HFFc6 (cell line): Measurements from ENCODE around the gene TMEM187. TPM values are rescaled to one million over a fixed set of nuclear protein-coding genes. Genes with fewer than 3 reads are reported as not detected.

Source experiments
- DNase-seq: peaks from one replicate; pipeline ENCODE4 v3.0.0-alpha.2; 2018
- H3K27ac Mint-ChIP-seq: 2 replicates; pipeline ENCODE4 v1.8.0; 2020; ENCODE audit warnings: mild to moderate bottlenecking, mixed read lengths
- H3K27me3 Mint-ChIP-seq: 2 replicates; pipeline ENCODE4 v1.8.0; 2021; ENCODE audit warnings: mild to moderate bottlenecking, moderate library complexity, mixed read lengths; ENCODE audit not compliant: insufficient read depth
- H3K36me3 Mint-ChIP-seq: 2 replicates; pipeline ENCODE4 v1.8.0; 2021; ENCODE audit warnings: low read depth, mixed read lengths
- H3K4me1 Mint-ChIP-seq: 2 replicates; pipeline ENCODE4 v1.8.0; 2020; ENCODE audit warnings: low read depth, mixed read lengths
- H3K4me3 Mint-ChIP-seq: 2 replicates; pipeline ENCODE4 v1.8.0; 2020; ENCODE audit warnings: mild to moderate bottlenecking, moderate library complexity, mixed read lengths
- H3K9me3 Mint-ChIP-seq: 2 replicates; pipeline ENCODE4 v1.8.0; 2020; ENCODE audit warnings: mild to moderate bottlenecking, mixed read lengths
- long read RNA-seq: library from polyadenylated mRNA; unstranded; transcript quantifications from one replicate; pipeline ENCODE4 v2.0.0, GENCODE V29; 2019
- total RNA-seq, 6 experiments: library from RNA; stranded (reverse); fragmentation: NEBNext Ultra II Directional; extraction: Animal tissue kit (Norgen Biotek cat#: 25700); gene quantifications; 2 replicates in 1 of 6; 3 replicates in 5 of 6; pipeline ENCODE4 v1.2.3, GENCODE V29; 2021
- TF ChIP-seq, protein P1 (sequence below): fragments of 200-600 bp; sonication (generic); IDR thresholded peaks from 2 replicates; pipeline ENCODE4 v1.5.0; 2021; ENCODE audit warnings: antibody characterized with exemption, mild to moderate bottlenecking

The TMEM187 gene, protein sequence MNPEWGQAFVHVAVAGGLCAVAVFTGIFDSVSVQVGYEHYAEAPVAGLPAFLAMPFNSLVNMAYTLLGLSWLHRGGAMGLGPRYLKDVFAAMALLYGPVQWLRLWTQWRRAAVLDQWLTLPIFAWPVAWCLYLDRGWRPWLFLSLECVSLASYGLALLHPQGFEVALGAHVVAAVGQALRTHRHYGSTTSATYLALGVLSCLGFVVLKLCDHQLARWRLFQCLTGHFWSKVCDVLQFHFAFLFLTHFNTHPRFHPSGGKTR
- total RNA-seq: 1 to 10 TPM; 3.1 to 8.0 (median 5.7) TPM
- long read RNA-seq, transcript TMEM187-201 (2 exons, 1,880 nt): major isoform, 8 of 11 reads
- long read RNA-seq, partial matches to known transcripts: 0 of 11 reads
- long read RNA-seq, other reads (novel, unspliced or antisense): 2 of 11 reads

DNA sequence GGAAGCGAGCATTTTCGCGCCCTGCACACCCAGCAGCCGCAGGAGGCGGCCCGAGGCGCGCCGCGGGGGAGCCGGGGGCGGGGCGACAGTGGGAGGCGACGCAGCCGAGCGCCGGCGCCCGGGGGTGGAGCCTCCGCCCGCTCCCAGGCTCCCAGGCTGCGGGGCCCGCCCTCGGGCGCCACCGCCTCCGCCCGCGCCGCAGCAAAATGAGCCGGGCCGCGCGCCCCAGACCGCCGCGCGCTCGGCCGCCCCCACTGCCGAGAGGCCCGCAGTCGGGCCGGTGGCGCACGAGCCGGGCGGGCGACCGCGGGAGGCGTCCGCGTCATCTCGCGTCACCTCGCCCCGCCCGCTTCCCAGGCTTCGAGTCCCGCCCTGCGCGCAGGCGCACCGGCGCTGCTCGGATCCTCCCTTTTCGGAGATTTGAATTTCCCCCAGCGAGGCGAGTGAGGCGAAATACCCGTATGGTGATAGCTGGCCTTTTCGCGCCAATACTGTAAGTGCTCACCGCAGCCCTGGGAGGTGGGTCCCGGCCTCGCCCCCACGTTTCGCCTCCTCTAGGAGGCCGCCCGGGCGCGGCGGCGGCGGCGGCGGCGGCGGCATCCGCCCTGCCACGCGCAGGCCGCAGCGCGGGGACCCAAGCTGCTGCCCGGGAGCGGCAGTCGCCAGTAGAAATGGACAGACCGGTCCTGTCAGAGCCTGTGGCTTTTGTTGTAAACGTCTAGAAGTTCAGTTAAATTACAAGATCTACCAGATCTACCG lies at the start of gene TMEM187:
TMEM187 (plus strand) TSS at position 387 of the 759 bp plus-strand sequence. CDS start 9,309 bp downstream, outside the sequence.
- peaks cover 2% of the 10 kb centered on the region for H3K27me3 Mint-ChIP-seq
- H3K27ac Mint-ChIP-seq: peak within 1 kb of the TSS; percentile 100
- TF ChIP-seq, protein P1, sequence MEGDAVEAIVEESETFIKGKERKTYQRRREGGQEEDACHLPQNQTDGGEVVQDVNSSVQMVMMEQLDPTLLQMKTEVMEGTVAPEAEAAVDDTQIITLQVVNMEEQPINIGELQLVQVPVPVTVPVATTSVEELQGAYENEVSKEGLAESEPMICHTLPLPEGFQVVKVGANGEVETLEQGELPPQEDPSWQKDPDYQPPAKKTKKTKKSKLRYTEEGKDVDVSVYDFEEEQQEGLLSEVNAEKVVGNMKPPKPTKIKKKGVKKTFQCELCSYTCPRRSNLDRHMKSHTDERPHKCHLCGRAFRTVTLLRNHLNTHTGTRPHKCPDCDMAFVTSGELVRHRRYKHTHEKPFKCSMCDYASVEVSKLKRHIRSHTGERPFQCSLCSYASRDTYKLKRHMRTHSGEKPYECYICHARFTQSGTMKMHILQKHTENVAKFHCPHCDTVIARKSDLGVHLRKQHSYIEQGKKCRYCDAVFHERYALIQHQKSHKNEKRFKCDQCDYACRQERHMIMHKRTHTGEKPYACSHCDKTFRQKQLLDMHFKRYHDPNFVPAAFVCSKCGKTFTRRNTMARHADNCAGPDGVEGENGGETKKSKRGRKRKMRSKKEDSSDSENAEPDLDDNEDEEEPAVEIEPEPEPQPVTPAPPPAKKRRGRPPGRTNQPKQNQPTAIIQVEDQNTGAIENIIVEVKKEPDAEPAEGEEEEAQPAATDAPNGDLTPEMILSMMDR: no peak
- peaks cover 10% of the 10 kb centered on the region for H3K36me3 Mint-ChIP-seq
- peak; percentile 74 for DNase-seq
- peaks cover 23% of the 10 kb centered on the region for H3K4me1 Mint-ChIP-seq
- no peaks in the 10 kb centered on the region for H3K9me3 Mint-ChIP-seq
- H3K4me3 Mint-ChIP-seq: peak within 1 kb of the TSS; percentile 99

DNA sequence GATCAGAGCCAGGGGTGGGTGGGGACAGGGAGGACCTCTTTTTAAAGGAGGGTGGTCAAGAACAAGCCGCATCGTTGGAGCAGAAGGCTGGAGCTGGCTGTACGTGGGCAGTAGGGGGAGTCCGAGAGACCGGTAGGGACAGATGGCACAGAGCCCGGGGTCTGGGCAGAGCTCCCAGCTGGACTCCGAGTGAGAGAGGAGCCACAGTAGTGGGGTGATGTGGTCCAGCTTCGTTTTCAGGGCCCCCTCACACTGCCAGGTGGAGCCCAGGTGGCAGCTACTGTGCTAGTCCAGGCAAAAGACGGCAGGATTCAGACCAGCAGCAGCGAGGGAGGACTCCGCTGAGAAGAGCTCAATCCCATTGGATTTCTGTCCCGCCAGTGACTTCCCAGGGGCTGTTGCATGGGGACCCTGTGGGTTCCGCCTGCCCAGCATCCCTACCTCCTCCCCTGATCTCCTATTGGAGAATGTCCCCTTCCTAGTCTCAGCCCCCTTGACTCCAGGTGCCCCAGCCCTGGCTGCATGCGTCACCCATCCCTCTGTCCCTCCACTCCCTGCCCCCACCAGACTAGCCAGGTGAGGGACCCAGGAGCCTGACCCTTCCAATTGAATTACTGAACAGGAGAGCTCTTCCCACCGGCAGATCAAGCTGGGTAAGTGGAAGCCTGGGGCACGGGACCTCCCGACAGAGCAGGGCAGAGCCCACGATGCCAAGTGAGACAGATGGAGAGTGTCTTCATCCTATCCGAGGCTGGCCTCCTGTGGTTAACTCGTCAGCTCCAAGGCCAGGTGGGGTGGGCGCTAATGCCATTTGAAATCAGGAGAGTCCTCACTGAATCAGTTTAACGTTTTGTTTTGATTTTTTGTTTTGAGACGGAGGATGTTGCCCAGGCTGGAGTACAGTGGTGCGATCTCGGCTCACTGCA lies 49.4 kb upstream of the TMEM187 start:
- peaks cover 13% of the 10 kb centered on the region for H3K4me1 Mint-ChIP-seq

DNA sequence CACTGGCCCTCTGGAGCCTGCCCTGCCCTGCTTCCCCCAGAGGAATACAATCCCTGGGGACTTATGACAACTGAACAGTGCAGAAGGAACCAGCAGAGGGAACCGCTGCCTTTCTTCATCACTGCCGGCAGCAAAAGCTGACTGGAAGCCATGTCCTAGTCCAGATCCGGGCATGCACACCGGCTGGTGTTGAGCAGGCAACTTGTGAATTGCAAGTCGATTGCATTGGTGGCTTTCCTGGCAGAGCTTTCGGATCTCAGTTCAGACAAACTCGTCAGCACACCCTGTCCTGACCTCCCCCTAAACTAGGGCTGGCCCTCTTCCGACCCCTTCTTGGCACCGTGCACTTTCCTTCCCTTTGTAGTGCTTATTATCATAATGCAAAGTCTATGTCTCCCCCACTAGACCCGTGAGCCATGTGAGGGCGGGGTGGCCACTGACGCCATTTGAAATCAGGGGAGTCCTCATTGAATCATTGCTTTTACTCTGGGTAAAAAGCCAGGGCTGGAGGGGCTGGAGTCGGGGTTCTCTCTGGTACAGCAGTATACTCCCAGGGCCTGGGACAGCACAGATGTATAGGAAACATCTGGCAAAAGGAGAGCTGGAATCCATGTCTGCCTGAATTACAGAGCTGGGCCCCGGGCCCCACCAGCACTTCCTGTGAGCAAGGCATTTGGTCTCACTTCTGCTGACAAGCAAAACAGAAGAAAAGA lies 48.2 kb upstream of the TMEM187 start:
- peak; percentile 47 for DNase-seq

More for the DNA sequence above, 49.4 kb upstream of the TMEM187 start:
- peaks cover 1% of the 10 kb centered on the region; the same call in 1 of the 2 replicates for H3K27me3 Mint-ChIP-seq
- peak; percentile 33 for DNase-seq
- no peaks in the 10 kb centered on the region for H3K36me3 Mint-ChIP-seq
- H3K27ac Mint-ChIP-seq: no peak overlapping the region
- H3K4me3 Mint-ChIP-seq: no peak overlapping the region
- H3K9me3 Mint-ChIP-seq: no peaks in the 10 kb centered on the region
- TF ChIP-seq, protein P1: peak; percentile 60; the same call in 1 of the 2 replicates

DNA sequence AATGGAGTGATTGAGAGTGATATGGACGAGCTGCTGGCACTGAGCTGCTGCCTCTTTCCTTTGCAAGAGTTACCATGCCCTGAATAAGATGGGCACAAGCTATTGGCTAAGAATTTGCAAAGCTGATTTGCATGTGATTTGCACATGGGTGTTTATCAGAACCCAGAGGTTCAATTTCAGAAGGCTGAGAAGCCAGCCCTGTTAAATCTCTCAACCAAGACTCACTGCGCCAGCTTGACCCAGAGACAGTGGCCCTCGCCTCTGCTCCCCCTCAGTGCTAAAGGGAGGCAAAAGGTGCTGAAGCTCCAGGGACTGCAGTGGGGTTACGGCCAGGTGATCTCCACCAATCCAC lies 47.2 kb upstream of the TMEM187 start:
- Mint-ChIP-seq H3K4me3 (no peak overlapping the region), H3K36me3 (no peaks in the 10 kb centered on the region), H3K27me3 (no peaks in the 10 kb centered on the region), H3K27ac (no peak overlapping the region), H3K4me1 (peaks cover 25% of the 10 kb centered on the region), H3K9me3 (no peaks in the 10 kb centered on the region)
- TF ChIP-seq, protein P1: no peak
- no peak for DNase-seq

More for the DNA sequence above, 48.2 kb upstream of the TMEM187 start:
- Mint-ChIP-seq H3K27ac (no peak overlapping the region), H3K36me3 (no peaks in the 10 kb centered on the region), H3K4me1 (peaks cover 24% of the 10 kb centered on the region), H3K27me3 (no peaks in the 10 kb centered on the region), H3K4me3 (no peak overlapping the region), H3K9me3 (no peaks in the 10 kb centered on the region)
- TF ChIP-seq, protein P1: peak; percentile 36
